Measurements from ENCODE around the gene LARGE1.

DNA sequence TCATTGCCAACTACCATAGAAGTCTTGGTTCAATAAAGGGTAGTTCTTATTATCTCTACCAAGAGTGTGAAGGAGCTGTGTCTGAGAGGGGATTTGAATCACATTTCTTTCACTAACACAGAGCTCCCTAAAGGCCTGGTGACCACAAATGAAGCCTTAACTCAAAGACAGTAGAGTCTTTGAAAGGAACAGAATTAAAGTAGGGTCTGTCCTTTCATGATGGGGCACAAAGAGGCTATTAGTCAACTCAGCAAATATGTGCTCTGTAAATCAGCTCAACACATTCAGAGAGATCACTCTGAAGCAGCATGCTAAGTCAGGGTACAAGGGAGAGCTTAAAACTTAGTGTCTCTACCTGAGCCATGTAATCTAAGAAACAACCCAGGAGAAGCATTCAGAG is 649.7 kb downstream of the LARGE1 start:
- TF ChIP-seq, protein P1, sequence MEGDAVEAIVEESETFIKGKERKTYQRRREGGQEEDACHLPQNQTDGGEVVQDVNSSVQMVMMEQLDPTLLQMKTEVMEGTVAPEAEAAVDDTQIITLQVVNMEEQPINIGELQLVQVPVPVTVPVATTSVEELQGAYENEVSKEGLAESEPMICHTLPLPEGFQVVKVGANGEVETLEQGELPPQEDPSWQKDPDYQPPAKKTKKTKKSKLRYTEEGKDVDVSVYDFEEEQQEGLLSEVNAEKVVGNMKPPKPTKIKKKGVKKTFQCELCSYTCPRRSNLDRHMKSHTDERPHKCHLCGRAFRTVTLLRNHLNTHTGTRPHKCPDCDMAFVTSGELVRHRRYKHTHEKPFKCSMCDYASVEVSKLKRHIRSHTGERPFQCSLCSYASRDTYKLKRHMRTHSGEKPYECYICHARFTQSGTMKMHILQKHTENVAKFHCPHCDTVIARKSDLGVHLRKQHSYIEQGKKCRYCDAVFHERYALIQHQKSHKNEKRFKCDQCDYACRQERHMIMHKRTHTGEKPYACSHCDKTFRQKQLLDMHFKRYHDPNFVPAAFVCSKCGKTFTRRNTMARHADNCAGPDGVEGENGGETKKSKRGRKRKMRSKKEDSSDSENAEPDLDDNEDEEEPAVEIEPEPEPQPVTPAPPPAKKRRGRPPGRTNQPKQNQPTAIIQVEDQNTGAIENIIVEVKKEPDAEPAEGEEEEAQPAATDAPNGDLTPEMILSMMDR (IDR thresholded peaks at IDR 0.05): no peak
- TF ChIP-seq POLR2AphosphoS5 (IDR thresholded peaks at IDR 0.05; ENCODE audit: insufficient read depth in 1 of 2, low read depth in 1 of 2) (no peak), POLR2A (IDR thresholded peaks at IDR 0.05) (no peak)
